HG03432 (cell line): ENCODE measurements around the gene RNASE1.
"Not testable (repeated sequence)": the region's sequence is repeated elsewhere in the genome, so short reads cannot be mapped to it uniquely, and the experiment has no call there.

Source experiments
- ATAC-seq: cut with Tn5 transposase; IDR thresholded peaks from one replicate; pipeline ENCODE4 v1.9.1; 2021; ENCODE audit warnings: mild to moderate bottlenecking, moderate library complexity; ENCODE audit not compliant: unreplicated experiment

RNASE1 gene

DNA sequence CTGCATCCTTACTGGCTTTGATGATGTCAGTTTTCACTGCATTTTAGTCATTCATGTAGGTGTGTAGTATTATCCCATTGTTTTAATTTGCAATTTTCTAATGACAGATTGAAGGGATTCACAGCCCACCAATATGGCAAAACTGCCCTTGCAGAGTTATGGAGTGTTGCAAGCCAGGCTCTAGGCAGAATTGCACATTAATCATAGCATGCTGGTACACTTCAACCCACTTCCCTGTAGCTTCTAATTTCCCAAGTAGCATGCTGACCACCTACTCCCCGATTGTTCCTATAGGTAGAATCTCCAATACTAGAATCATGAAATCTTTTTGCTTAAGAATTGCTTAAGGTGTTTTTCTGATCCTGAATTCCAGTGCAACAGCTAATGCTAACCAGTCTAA lies 26.7 kb downstream of the RNASE1 start:
- ATAC-seq: no peak

DNA sequence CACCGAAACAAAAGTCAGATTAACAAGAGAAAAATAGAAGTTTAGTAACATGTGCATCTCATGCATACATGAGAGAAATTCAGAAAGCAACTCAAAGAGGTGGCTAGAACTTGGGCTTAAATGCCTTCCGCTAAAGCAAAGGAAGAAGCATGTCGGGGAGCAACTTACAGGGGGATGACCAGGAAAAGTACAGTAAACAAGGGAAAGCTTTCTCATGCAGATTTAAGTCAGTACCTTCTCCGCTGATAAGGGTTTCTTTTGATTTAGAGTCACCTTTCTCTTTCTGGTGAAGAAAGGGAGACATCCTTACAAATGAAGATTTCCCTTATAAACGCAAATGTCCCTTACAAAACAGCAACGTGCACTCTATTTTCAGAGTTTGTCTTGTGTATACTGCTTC lies 27.6 kb downstream of the RNASE1 start:
- ATAC-seq: no peak

DNA sequence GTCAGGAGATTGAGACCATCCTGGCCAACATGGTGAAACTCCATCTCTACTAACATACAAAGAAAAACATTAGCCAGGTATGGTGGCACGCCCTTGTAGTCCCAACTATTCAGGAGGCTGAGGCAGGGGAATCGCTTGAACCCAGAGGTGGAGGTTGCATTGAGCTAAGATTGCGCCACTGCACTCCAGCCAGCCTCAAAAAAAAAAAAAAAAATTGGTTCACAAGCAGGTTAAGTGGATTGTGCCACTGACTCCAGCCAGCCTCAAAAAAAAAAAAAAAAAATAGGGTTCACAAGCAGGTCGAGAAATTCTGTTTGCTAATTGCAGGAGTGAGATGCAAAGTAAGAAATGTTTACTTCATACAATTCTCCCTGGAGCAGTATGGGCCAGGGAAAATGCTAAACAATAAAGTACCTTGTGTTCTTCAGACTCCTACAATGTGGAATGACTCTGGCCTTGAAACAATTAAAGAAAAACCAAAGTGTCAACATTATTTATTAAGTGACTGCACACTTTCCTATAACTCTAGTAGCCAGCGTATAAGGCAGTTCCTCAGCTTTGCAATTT lies 28.3 kb downstream of the RNASE1 start:
- ATAC-seq: no peak

DNA sequence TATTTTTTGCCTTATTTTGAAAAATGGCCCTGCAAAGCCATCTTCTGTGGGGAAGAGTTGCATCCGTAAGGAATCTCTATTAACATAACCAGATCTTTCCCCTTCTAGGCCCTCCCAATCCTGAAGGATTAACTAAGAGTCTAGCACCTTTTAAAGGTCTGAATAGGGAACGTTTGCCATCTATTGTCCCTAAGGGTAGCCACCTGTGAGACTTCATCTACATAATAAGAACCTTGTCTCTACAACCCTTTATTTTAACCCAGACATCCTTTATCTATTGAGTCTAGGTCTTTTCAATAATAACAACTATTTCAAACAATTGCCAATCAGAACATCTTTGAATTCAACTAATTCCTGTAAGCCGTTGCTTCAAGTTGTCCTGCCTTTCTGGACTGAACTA lies 30.0 kb downstream of the RNASE1 start:
- ATAC-seq: no peak

DNA sequence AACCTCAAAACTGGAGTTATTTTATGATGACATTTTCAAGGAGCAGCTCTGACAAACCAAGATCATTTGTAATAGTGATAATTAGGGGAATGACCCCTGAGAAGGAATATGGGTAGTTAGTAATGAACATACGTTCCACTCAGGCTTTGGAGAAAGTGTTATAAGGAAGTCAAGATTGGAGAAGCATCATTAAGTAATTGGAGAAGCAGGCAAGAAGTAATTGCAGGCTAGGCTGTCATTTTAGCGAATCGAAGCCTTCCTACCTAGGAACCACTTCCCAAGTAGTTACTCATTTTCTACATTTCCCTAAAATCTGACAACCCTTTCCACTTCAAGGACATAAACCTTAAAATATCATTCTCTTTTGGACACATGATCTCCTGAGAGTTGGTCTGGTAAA lies 33.2 kb downstream of the RNASE1 start:
- no peak for ATAC-seq

DNA sequence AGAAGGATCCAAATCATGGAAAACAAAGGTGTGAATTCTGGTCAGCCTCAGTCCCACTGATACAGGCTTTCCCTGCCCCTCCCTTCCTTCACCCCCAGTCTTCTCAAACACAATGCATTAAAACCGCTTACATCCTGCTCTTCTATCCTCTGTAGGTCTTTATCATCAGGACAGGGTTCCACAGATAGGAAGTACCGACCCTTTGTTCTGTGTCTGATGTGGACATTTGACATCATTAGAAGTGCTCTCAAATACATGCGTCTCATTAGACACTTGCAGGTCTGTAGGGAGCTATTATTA lies 34.1 kb downstream of the RNASE1 start:
- no peak for ATAC-seq

DNA sequence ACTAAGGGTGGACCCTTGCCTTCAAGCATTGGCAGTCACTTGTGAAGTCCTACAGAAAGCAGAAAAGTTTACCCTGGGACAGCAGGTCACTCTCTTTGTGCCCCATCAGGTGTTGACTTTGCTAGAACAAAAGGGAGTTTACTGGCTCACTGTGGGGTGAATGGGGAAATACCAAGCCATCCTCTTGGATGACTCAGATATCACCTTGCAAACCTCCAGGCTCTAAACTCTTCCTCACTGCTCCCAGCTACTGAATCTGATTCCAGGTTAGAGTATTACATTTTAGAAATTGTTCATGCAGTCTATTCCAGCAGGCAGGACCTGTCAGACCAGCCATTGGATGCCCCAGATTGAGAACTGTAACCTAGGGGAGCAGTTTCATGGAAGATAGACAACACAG lies 41.7 kb downstream of the RNASE1 start:
- no peak for ATAC-seq

DNA sequence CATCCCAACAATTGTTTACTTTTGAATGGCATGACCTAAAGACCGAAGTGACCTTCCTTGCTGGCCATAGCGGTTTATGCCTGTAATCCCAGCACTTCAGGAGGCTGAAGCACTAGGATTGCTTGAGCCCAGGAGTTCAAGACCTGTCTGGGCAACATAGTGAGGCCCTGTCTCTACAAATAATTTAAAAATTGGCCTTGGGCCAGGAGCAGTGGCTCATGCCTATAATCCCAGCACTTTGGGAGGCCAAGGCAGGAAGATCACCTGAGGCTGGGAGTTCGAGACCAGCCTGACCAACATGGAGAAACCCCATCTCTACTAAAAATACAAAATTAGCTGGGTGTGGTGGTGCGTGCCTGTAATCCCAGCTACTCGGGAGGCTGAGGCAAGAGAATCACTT lies 43.2 kb downstream of the RNASE1 start:
- ATAC-seq: not testable (repeated sequence)

DNA sequence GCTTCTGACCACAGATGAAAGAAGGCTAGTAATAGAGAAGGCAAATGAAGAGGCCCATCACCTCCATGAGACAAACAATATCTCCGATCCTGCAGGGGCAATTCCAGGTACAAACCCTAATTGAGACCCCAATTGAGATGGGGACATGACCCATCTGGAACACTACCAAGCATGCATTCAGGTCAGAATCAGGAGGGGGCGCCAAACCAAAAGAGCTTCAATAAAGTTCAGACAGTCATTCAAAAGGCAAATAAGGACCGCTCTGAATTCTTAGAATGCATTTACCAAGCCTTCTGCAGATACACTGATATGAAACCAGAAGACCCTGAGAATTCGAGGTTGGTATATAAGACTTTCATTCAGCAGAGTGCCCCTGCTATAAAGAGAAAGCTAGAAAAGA lies 44.7 kb downstream of the RNASE1 start:
- no peak for ATAC-seq

DNA sequence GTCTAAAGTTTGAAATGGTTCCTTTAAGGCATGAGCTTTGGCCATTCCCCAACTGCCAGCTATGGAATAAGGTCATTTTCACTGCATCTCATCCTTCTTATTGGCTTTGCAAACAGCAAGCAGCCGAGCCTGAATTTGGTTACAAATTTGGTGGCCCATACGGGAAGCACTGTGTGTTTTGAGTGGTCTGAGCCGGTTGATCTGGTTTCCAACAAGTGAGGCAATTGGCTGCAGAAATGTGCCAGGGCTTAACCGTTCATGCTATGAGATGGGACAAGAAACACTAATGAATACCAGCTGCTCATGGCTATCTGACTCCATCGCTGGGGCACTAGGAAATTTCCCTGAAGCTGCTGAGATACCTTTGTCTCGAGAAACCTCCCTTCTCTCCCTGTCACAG lies 47.6 kb downstream of the RNASE1 start:
- no peak for ATAC-seq

DNA sequence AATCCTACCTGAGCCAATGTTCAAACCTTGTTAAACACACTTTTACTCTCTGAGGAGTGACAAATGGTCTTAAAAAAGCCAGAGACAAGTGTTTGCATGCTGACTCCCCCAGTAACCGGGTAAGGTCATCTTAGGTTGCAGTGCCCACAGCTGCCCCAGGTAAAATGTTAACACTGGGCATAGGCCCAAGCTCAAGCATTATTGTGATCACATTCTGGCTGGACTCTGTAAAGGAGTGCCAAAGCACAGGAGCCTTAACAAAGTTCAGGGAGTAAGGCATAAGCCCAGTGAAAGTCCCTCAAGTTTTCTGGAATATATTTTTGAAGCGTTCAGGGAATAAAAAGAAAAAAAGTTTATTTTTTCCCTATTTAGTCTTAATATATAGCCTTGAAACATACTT lies 48.3 kb downstream of the RNASE1 start:
- ATAC-seq: no peak

DNA sequence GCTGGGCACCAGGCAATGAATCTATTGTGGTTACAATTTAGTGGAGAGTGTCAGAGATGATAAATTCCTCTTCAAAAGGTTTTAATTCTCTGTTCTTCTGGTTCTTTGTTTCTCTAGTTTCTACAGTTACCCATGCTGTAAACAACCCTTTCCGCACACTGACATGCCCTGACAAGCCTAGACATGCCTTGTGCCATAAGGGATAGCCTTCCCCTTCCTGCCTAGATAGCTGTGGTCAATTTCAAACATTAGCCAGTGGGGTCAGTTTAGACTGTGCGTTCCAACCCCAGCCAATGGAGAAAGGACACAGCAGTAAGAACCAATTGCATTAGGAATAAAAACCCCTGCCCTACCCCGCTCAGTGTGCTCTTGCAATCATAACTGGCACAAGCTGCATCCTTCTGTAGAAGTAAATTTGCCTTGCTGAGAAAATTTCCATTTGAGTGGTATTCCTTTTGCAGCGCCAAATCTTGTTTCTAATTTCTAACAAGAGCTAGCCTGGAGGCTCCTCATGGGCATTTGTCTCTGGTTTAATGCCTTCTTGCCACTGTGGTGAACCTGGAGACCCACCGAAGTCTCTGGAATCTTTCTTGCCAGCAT lies 50.6 kb downstream of the RNASE1 start:
- ATAC-seq: no peak
